ENCODE measurements around the gene CCDC182.

GRCh38 chr17:57724729-57725125 lies 20.4 kb downstream of the CCDC182 start:
- TF ChIP-seq, protein P1, sequence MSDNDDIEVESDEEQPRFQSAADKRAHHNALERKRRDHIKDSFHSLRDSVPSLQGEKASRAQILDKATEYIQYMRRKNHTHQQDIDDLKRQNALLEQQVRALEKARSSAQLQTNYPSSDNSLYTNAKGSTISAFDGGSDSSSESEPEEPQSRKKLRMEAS (IDR thresholded peaks at IDR 0.05; ENCODE audit: low read depth, low read length), result no peak
- TF ChIP-seq, protein P2, sequence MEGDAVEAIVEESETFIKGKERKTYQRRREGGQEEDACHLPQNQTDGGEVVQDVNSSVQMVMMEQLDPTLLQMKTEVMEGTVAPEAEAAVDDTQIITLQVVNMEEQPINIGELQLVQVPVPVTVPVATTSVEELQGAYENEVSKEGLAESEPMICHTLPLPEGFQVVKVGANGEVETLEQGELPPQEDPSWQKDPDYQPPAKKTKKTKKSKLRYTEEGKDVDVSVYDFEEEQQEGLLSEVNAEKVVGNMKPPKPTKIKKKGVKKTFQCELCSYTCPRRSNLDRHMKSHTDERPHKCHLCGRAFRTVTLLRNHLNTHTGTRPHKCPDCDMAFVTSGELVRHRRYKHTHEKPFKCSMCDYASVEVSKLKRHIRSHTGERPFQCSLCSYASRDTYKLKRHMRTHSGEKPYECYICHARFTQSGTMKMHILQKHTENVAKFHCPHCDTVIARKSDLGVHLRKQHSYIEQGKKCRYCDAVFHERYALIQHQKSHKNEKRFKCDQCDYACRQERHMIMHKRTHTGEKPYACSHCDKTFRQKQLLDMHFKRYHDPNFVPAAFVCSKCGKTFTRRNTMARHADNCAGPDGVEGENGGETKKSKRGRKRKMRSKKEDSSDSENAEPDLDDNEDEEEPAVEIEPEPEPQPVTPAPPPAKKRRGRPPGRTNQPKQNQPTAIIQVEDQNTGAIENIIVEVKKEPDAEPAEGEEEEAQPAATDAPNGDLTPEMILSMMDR (IDR thresholded peaks at IDR 0.05; ENCODE audit: low read depth, low read length), result no peak
- no peak for TF ChIP-seq MYC (IDR thresholded peaks at IDR 0.05; ENCODE audit: low read depth, low read length)
